Measurements from ENCODE around the gene CARMIL1. TPM values are rescaled to one million over a fixed set of nuclear protein-coding genes. Genes with fewer than 3 reads are reported as not detected.
"Not testable (repeated sequence)": the region's sequence is repeated elsewhere in the genome, so short reads cannot be mapped to it uniquely, and the experiment has no call there.

Gene CARMIL1
- total RNA-seq, 2 experiments from 2014 or later = 7.1 to 8.1 TPM

GRCh38 chr6:25290306-25291060, 11.3 kb downstream of the CARMIL1 start:
- no peak overlapping the region for H3K4me3 Mint-ChIP-seq
- H3K27me3 Mint-ChIP-seq = no peaks in the 10 kb centered on the region
- peaks cover 14% of the 10 kb centered on the region for H3K4me1 Mint-ChIP-seq
- no peaks in the 10 kb centered on the region for H3K9me3 Mint-ChIP-seq
- no peak overlapping the region for H3K27ac Mint-ChIP-seq
- peaks cover 9% of the 10 kb centered on the region for H3K36me3 Mint-ChIP-seq
- no peak for DNase-seq

DNA sequence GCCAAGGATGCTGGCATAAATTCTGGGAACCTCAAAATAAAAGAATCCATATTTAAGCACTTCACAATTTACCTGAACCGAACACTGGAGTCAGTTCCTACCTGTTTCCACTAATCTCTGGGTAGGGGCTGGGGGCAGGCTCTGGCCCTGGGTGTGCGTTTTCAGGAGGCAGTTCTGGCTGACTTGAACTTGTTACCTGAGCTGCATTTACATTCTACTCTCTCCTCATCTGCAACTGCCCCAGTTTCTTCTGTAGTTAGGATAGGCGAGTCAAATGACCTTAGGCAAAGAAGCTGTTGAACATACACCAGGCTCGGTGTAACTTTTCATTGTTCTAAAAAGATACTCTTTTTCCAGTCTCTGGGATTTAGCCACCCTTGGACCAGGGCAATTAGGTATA, 13.2 kb downstream of the CARMIL1 start:
- Mint-ChIP-seq H3K27ac (no peak overlapping the region), H3K4me1 (peaks cover 29% of the 10 kb centered on the region), H3K4me3 (no peak overlapping the region), H3K27me3 (no peaks in the 10 kb centered on the region), H3K36me3 (peaks cover 4% of the 10 kb centered on the region), H3K9me3 (no peaks in the 10 kb centered on the region)
- no peak for DNase-seq

DNA sequence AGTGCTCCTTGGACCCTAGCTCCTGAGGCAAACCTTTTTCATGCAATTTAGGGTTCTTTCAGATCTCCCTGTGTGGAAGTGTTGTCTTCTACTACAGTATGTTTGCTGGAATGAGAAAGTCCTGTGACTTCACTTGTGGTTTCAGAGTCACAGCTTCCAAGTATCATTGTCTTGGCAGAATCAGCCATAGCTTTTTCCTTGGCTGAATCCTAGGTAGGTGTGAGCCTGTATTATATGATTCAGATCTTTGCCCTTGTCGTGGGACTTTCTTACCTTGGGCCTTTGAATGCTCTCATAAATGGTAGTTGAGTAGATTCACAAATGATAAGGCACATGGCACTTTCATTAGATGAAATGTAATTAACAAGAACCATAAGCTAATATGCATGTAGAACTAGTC, 16.5 kb downstream of the CARMIL1 start:
- Mint-ChIP-seq H3K27me3 (no peaks in the 10 kb centered on the region), H3K36me3 (peaks cover under 1% of the 10 kb centered on the region), H3K4me1 (peaks cover 32% of the 10 kb centered on the region), H3K27ac (no peak overlapping the region), H3K4me3 (no peak overlapping the region), H3K9me3 (no peaks in the 10 kb centered on the region)
- DNase-seq = no peak

DNA sequence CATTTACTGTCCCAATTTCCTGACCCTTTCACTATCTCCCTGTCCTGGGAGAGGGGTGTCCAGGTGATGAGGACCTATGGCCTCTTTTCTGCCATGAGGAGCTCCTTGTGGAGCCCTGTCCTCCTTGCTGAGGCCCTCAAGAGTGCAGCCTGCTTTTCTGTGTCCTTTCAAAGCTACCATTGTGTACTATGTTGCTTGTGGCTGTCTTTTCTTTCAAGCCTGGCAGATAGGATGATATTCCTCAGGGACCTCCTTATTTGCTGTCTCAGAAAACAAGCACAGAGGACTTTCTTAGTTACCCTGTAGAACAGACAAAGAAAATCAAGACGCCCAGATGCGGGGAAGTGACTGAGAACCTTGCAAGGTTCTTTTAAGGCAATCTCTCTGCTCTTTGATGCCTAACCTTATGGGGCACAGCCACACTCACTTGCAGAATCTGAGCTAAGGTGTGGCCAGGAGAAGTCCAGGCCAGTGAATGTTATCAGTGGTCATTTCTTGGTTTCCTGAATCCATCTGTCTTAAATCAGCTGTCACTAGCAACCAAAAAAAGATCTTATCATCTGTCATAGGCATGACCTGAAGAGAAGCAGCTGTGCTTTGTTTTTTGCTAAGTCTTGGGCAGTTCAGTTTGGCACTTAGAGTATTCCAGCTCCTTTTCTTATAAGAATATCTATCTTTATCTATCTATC, 17.2 kb downstream of the CARMIL1 start:
- DNase-seq = no peak
- Mint-ChIP-seq H3K27me3 (no peaks in the 10 kb centered on the region), H3K27ac (no peak overlapping the region), H3K36me3 (no peaks in the 10 kb centered on the region), H3K4me1 (peaks cover 32% of the 10 kb centered on the region), H3K4me3 (no peak overlapping the region), H3K9me3 (no peaks in the 10 kb centered on the region)

- Mint-ChIP-seq H3K27ac (no peak overlapping the region), H3K27me3 (no peaks in the 10 kb centered on the region)
These were observed 17.9 kb downstream of the CARMIL1 start for GRCh38 chr6:25297039-25297441.

DNA sequence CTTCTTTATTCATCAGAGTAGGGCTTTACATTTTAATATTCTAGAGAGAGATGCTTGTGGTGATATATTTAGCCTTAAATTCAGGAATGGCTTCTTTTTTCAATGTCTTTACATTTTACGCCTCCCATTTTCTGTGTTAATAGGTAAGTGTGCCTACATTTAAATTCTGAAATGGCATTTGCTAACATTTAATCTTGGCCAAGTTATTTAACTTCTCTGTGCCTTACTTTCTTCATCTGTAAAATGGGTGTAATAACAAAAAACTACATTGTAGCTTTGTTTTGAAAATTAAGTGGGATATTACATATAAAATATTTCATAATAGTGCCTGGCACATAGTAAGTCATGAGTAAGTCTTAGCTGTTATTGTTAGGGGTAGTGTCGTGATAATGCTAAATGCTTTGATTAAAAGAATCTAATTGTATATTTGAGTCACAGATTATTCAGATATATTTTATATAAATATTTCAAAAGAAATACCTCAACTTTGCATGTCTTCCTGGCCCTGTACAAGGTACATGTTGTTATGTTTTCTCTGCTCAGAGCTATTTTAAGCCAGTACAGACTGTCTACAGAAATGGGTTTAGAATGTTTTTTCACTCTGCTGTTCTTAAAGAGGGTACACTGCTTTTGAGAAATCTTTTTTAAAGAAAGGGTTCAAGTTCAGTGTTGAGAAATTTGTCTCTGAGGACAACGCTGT, 18.8 kb downstream of the CARMIL1 start:
- H3K4me3 Mint-ChIP-seq = no peak overlapping the region
- no peaks in the 10 kb centered on the region for H3K36me3 Mint-ChIP-seq
- peaks cover 38% of the 10 kb centered on the region for H3K4me1 Mint-ChIP-seq
- H3K27ac Mint-ChIP-seq = no peak overlapping the region
- no peak for DNase-seq
- H3K27me3 Mint-ChIP-seq = no peaks in the 10 kb centered on the region
- no peaks in the 10 kb centered on the region for H3K9me3 Mint-ChIP-seq

More at GRCh38 chr6:25297039-25297441, 17.9 kb downstream of the CARMIL1 start:
- no peaks in the 10 kb centered on the region for H3K9me3 Mint-ChIP-seq
- no peak for DNase-seq
- no peak overlapping the region for H3K4me3 Mint-ChIP-seq
- H3K36me3 Mint-ChIP-seq = no peaks in the 10 kb centered on the region
- peaks cover 30% of the 10 kb centered on the region for H3K4me1 Mint-ChIP-seq

GRCh38 chr6:25298523-25298865, 19.3 kb downstream of the CARMIL1 start:
- H3K4me1 Mint-ChIP-seq = peaks cover 42% of the 10 kb centered on the region
- not testable (repeated sequence) for H3K27ac Mint-ChIP-seq, H3K9me3 Mint-ChIP-seq, H3K36me3 Mint-ChIP-seq, DNase-seq, H3K27me3 Mint-ChIP-seq, H3K4me3 Mint-ChIP-seq

DNA sequence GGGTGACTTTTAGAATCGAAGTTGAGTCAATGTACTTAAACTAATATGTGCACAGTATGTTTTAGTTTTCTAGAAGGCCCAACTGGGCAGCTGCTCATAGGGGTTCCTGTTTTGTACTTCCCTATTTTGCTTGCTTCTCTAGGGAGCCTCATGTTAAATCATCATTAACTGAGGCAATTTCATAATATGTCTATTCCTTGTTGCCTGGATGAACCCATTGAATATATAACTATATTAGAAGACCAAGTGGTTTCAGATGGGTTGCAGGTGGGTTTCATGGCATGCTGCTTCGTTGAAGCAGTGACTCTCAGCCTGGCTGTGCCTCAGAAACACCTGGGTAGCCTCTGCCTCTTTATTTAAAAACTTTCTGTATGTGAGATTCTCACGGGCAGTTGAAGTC, 22.2 kb downstream of the CARMIL1 start:
- Mint-ChIP-seq H3K4me1 (peaks cover 48% of the 10 kb centered on the region), H3K36me3 (no peaks in the 10 kb centered on the region), H3K4me3 (no peak overlapping the region), H3K27me3 (no peaks in the 10 kb centered on the region), H3K9me3 (no peaks in the 10 kb centered on the region), H3K27ac (no peak overlapping the region)
- DNase-seq = no peak

DNA sequence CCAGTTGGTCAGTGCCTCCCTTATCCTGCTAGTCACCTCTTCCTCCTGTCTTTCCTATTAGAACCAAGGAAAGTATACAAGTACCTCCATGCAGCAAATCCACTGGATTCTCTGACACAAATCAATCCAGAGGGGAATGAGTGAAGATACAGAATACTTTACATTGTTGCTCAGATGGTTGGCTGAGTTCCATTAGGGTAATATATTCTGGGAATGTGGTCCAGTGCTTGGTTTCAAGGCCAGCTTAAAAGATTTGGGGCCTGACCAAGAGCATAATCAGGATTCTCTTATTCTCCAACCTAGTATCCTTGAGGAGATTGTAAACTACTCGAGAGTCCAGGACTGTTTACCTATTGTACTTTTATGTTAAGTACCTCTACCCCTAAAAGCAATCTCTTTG, 23.0 kb downstream of the CARMIL1 start:
- Mint-ChIP-seq H3K36me3 (no peaks in the 10 kb centered on the region), H3K9me3 (no peaks in the 10 kb centered on the region), H3K4me1 (peaks cover 46% of the 10 kb centered on the region), H3K27ac (no peak overlapping the region), H3K4me3 (no peak overlapping the region), H3K27me3 (no peaks in the 10 kb centered on the region)
- DNase-seq = no peak

GRCh38 chr6:25302677-25303128, 23.5 kb downstream of the CARMIL1 start:
- no peaks in the 10 kb centered on the region for H3K27me3 Mint-ChIP-seq
- H3K4me3 Mint-ChIP-seq = no peak overlapping the region
- no peak overlapping the region for H3K27ac Mint-ChIP-seq
- no peaks in the 10 kb centered on the region for H3K36me3 Mint-ChIP-seq
- no peaks in the 10 kb centered on the region for H3K9me3 Mint-ChIP-seq
- peaks cover 46% of the 10 kb centered on the region for H3K4me1 Mint-ChIP-seq
- DNase-seq = no peak

DNA sequence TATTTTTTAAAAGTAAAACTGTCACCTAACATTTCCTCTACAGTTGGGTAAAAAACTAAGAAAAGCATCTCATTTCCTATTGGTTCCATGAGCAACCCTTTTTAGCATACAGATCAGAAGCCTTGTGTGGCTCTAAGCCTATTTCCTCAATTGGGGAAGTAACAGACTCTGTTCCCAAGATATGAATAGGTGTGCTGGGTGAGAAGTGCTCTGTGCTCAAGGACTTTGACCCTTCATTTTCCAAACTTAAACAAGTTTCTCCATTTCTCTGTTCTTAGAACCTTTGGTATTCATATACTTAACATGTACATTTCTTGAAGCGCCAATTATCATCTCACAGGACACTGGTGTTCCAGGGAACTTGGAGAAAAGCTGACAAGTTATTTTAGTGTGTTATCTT, 24.1 kb downstream of the CARMIL1 start:
- no peak overlapping the region for H3K4me3 Mint-ChIP-seq

DNA sequence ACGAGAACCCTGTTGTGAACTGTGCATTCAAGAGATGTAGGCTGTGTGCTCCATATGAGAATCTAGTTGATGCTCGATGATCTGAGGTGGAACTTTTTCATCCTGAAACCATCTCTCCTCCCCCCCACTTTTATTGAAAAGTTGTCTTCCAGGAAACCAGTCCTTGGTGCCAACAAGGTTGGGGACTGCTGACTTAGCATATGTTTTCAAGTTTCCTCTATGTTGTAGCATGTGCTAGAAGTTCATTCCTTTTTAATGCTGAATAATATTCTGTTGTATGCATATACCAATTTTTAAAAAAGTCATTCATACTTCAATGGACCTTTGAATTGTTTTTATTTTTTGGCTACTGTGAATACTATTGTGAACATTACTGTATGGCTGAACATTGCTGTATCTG, 27.2 kb downstream of the CARMIL1 start:
- no peak for DNase-seq
- H3K4me1 Mint-ChIP-seq = peaks cover 45% of the 10 kb centered on the region
- no peaks in the 10 kb centered on the region for H3K36me3 Mint-ChIP-seq
- H3K27ac Mint-ChIP-seq = no peak overlapping the region
- H3K9me3 Mint-ChIP-seq = no peaks in the 10 kb centered on the region
- H3K4me3 Mint-ChIP-seq = no peak overlapping the region
- no peaks in the 10 kb centered on the region for H3K27me3 Mint-ChIP-seq

More for the DNA sequence above, 24.1 kb downstream of the CARMIL1 start:
- Mint-ChIP-seq H3K36me3 (no peaks in the 10 kb centered on the region), H3K4me1 (peaks cover 44% of the 10 kb centered on the region), H3K27me3 (no peaks in the 10 kb centered on the region), H3K9me3 (no peaks in the 10 kb centered on the region), H3K27ac (no peak overlapping the region)
- DNase-seq = no peak

DNA sequence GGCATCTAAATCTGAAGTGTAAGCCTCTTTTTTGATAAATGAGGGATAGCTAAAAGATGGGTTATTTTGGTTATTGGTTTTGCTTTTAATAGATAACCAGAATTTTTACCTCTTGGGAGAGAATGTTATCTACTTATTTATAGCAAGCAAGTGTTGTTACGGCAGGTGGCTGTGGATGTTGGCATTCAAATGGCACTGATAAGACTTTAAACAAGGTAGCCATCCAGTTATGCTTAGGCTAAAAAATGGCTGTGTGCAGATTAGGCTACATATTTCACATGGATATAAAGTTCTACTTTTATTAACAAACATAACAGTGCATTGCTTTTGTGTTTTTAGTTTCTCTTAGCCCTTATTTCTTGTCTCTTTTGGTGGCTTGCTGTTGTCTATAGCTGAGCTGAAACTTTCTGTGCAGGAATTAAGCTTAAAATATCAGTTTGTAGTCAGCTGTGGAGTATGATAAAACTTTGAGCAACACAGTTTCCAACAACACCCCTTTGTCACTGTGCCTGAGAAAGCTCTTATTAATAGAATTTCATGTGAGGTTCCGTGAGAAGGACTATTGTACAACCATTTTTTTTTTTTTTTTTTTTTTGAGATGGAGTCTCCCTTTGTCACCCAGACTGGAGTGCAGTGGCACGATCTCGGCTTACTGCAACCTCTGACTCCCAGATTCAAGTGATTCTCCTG, 28.8 kb downstream of the CARMIL1 start:
- Mint-ChIP-seq H3K36me3 (no peaks in the 10 kb centered on the region), H3K9me3 (no peaks in the 10 kb centered on the region), H3K27ac (no peak overlapping the region), H3K27me3 (no peaks in the 10 kb centered on the region), H3K4me3 (no peak overlapping the region), H3K4me1 (peaks cover 51% of the 10 kb centered on the region)
- no peak for DNase-seq

DNA sequence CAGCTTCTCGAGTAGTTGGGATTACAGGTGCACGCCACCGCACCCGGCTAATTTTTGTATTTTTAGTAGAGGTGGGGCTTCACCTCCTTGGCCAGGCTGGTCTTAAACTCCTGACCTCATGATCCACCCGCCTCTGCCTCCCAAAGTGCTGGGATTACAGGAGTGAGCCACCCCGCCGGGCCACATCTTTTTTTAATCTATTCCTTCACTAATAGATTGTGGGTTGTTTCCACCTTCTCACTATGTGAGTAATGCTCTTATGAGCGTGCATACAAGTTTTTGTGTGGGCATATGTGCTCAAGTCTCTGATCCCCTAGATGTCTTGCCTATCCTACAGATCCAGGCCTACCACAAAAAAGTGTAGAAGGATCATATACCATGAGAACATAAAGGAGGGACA, 30.7 kb downstream of the CARMIL1 start:
- no peaks in the 10 kb centered on the region for H3K27me3 Mint-ChIP-seq
- no peak overlapping the region for H3K4me3 Mint-ChIP-seq
- DNase-seq = no peak
- no peaks in the 10 kb centered on the region for H3K36me3 Mint-ChIP-seq
- no peaks in the 10 kb centered on the region for H3K9me3 Mint-ChIP-seq
- peaks cover 46% of the 10 kb centered on the region for H3K4me1 Mint-ChIP-seq
- no peak overlapping the region for H3K27ac Mint-ChIP-seq

- no peaks in the 10 kb centered on the region for H3K27me3 Mint-ChIP-seq
- no peak overlapping the region for H3K27ac Mint-ChIP-seq
- no peaks in the 10 kb centered on the region for H3K9me3 Mint-ChIP-seq
- peaks cover 40% of the 10 kb centered on the region for H3K4me1 Mint-ChIP-seq
- DNase-seq = no peak
- H3K36me3 Mint-ChIP-seq = no peaks in the 10 kb centered on the region
- no peak overlapping the region for H3K4me3 Mint-ChIP-seq
These were observed 32.2 kb downstream of the CARMIL1 start for GRCh38 chr6:25311331-25311840.

All from activated naive CD8-positive, alpha-beta T cell treated with anti-CD3 and anti-CD28 coated beads for 36 hours (primary cell).